Measurements from ENCODE around the gene ILF2.
A peak's percentile ranks its signal among the peaks of the same experiment; 100 is the strongest.
"Not testable (repeated sequence)": the region's sequence is repeated elsewhere in the genome, so short reads cannot be mapped to it uniquely, and the experiment has no call there.

The ILF2 gene
- total RNA-seq: 95.2 to 185 (median 147) reads per million in 18 experiments

GRCh38 chr1:153670859-153671627, at the start of gene ILF2:
Gene ILF2, minus strand, starts transcription at chr1:153670993. Its CDS starts 71 bp downstream, at chr1:153670922.
- peak; percentile 99 to 100 for DNase-seq

GRCh38 chr1:153717330-153717729, 46.5 kb upstream of the ILF2 start:
- DNase-seq: no peak

- not testable (repeated sequence) for DNase-seq
Observed at GRCh38 chr1:153716211-153716610, 45.4 kb upstream of the ILF2 start.

- no peak for DNase-seq
Observed at GRCh38 chr1:153711026-153711425, 40.2 kb upstream of the ILF2 start.

- DNase-seq: no peak
Observed at GRCh38 chr1:153705484-153705883, 34.7 kb upstream of the ILF2 start.

- DNase-seq: no peak
Observed at GRCh38 chr1:153699768-153700167, 29.0 kb upstream of the ILF2 start.

GRCh38 chr1:153698923-153699714, 28.3 kb upstream of the ILF2 start:
- peak in 1 of 2 donors; percentile 18 for DNase-seq

- no peak for DNase-seq
Observed at GRCh38 chr1:153698020-153698922, 27.5 kb upstream of the ILF2 start.

GRCh38 chr1:153697191-153698019, 26.6 kb upstream of the ILF2 start:
- no peak for DNase-seq

- no peak for DNase-seq
Observed at GRCh38 chr1:153696741-153697140, 25.9 kb upstream of the ILF2 start.

GRCh38 chr1:153693466-153693865, 22.7 kb upstream of the ILF2 start:
- DNase-seq: no peak

- no peak for DNase-seq
Observed at GRCh38 chr1:153688736-153689328, 18.0 kb upstream of the ILF2 start.

GRCh38 chr1:153688276-153688675, 17.5 kb upstream of the ILF2 start:
- DNase-seq: peak; percentile 11 to 50

- peak; percentile 11 to 50 for DNase-seq
Observed at GRCh38 chr1:153687346-153688125, 16.7 kb upstream of the ILF2 start.

GRCh38 chr1:153685544-153686340, 14.9 kb upstream of the ILF2 start:
- no peak for DNase-seq

GRCh38 chr1:153684892-153685291, 14.1 kb upstream of the ILF2 start:
- DNase-seq: no peak

GRCh38 chr1:153683854-153684253, 13.1 kb upstream of the ILF2 start:
- DNase-seq: peak; percentile 35 to 42

- DNase-seq: no peak
Observed at GRCh38 chr1:153682730-153683129, 11.9 kb upstream of the ILF2 start.

GRCh38 chr1:153680120-153680403, 9.3 kb upstream of the ILF2 start:
- no peak for DNase-seq

Measured in inflammatory macrophage (primary cell).